Epithelial cell of esophagus (primary cell): ENCODE data around the gene EYA4.

Experiments
- DNase-seq: peaks from one replicate; pipeline ENCODE4 v3.0.0; 2010; ENCODE audit warnings: low read depth
- H3K4me3 ChIP-seq: 2 replicates; pipeline ENCODE4 v1.5.1; 2011; ENCODE audit warnings: mild to moderate bottlenecking, low read length, control low read depth
- TF ChIP-seq, protein P1 (sequence below): IDR thresholded peaks from 2 replicates; pipeline ENCODE4 v1.5.1; 2011; ENCODE audit warnings: low read depth, mild to moderate bottlenecking, low read length, control low read depth, inconsistent platforms; ENCODE audit not compliant: insufficient read depth; ENCODE audit errors: missing control alignments

The EYA4 gene

DNA sequence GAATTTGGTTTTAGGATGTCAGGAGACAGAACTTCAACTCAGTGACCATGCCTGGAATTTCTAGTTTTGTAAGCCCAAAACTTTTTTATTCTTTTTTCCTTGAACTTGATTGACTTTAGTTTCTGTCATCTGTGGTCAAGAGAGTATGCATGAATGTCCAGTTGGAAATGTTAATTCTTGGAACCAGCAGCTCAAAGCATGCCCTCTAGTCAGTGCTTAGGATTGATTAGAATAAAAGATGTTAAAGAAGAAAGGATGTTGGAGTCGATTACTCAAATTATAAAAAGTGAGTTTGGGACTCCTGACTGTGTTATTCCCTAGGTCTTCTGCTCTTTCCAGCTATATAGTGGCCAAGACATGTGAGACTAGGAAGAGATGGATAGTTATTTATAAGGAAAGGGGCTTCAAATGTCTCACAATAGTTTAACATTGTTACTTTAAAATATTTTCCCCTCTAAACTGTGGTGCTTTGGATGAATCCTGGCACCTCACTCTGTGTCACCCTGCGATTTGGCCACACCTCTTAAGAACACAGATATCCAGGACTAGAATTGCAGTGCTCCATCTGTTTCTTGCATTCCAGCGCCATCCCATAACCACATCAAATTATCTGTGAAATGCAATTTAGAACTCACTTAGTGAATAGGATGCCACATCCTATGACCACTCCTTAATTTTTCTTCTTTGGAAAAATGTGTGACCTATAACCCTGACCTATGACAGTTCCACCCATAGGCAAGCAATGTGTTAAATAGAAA is 298.5 kb downstream of the EYA4 start:
- no peak for DNase-seq
- TF ChIP-seq, protein P1, sequence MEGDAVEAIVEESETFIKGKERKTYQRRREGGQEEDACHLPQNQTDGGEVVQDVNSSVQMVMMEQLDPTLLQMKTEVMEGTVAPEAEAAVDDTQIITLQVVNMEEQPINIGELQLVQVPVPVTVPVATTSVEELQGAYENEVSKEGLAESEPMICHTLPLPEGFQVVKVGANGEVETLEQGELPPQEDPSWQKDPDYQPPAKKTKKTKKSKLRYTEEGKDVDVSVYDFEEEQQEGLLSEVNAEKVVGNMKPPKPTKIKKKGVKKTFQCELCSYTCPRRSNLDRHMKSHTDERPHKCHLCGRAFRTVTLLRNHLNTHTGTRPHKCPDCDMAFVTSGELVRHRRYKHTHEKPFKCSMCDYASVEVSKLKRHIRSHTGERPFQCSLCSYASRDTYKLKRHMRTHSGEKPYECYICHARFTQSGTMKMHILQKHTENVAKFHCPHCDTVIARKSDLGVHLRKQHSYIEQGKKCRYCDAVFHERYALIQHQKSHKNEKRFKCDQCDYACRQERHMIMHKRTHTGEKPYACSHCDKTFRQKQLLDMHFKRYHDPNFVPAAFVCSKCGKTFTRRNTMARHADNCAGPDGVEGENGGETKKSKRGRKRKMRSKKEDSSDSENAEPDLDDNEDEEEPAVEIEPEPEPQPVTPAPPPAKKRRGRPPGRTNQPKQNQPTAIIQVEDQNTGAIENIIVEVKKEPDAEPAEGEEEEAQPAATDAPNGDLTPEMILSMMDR: no peak
- H3K4me3 ChIP-seq: no peak overlapping the region

DNA sequence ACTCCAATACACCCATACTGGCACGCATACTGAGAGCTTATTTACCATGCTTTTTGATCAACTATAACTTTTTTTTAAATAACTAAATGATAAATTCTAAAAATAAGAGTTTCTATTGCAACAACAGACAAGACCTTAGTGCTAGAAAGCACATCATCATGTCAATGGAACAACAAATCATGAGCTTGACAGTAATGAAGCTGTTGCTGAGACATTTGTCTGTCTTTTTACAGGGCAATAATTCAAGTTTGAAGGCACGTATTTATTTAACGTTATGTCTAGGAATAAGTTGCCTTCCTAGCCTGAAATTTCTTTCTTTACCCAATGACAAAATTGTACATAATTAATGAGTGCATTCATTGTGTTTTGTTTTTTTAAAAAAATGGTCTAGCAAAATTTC is 299.2 kb downstream of the EYA4 start:
- DNase-seq: no peak
- TF ChIP-seq, protein P1: no peak
- no peak overlapping the region for H3K4me3 ChIP-seq

DNA sequence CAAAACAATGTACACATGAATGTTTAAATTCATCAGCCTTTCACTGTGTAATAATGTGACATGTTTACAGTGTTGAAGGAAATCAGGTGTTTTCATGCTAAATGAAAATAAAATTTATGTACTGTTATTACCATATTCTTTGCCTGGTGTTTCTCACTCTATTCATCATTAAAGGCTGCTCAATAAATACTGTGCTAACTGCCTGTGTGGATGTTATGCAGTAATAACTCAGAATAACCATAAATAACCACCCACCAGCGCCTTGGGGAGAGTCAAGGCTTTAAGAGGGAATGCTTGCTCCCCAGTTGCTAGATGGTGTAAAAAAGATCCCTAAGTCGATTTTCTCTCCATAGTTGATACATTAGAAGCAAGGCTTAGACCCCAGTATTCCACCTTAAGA is 299.9 kb downstream of the EYA4 start:
- TF ChIP-seq, protein P1: no peak
- no peak overlapping the region for H3K4me3 ChIP-seq
- no peak for DNase-seq

DNA sequence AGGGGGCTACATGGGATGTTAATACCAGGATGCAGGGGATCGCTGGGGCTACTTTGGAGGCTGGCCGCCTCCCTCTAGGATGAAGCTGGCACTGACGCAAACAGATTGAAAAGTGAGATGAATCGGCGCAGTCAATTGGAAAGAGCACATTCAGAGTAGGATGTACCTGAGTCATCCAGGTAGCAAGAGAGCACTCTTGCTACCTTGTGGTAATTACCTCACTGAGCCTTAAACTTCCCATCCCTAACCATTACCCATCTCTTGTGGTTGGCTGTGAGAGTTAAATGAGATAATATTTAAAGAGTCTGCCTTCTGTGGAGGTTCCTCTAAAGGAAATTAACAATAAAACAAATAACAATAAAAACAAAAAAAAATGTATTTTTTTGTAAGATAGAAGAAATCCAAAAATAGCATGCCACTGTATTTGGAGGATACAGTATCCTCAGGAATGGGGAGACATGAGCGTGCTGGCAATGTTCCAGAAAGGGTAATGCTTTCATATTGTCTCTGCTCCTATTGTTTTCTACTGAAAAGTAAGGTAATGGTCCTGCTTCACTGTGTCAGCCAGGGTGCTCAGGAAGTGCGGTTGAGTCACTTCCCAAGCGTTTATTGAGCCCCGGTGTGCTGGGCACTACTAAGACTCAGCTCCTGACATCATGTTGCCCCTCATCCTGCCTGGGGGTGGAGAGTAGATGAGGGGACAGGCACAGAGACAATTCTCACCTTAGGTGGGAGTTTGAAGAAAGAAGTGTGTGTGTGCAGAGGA is 301.1 kb downstream of the EYA4 start:
- no peak overlapping the region for H3K4me3 ChIP-seq
- TF ChIP-seq, protein P1: no peak
- DNase-seq: peak; percentile 29

DNA sequence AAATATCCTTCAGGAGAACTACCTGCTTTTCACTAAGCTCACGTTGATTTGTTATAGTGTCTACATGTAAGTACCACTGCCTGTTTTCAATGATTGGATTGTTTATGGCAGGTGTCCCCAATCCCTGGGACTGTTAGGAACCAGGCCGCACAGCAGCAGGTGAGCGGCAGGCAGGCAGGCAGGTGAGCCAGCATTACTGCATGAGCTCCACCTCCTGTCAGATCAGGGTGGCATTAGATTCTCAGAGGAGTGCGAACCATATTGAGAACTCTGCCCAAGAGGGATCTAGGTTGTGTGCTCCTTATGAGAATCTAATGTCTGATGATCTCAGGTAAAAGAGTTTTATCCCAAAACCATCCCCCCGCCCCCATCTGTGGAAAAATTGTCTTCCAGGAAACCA is 303.3 kb downstream of the EYA4 start:
- TF ChIP-seq, protein P1: no peak
- no peak for DNase-seq

DNA sequence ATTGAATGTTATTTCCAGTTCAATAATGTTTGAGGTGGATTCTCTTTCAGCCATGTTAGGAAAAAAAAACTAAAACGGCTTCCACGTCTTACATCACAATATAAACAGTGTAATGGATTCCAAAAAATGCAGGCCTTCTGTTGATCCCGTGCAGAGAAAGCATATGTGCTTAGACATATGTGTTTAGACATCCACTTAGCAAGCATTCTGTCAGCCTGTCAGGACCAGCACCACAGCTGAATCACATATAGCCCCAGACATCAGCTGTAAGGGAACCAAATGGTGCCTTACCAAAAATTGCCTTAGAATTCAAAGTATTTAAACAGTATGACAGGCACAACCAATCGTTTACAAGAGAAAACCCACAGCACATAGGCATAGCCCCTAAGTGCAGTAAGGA is 304.9 kb downstream of the EYA4 start:
- TF ChIP-seq, protein P1: no peak
- DNase-seq: no peak
- no peak overlapping the region for H3K4me3 ChIP-seq

More for the DNA sequence above, 303.3 kb downstream of the EYA4 start:
- no peak overlapping the region for H3K4me3 ChIP-seq

DNA sequence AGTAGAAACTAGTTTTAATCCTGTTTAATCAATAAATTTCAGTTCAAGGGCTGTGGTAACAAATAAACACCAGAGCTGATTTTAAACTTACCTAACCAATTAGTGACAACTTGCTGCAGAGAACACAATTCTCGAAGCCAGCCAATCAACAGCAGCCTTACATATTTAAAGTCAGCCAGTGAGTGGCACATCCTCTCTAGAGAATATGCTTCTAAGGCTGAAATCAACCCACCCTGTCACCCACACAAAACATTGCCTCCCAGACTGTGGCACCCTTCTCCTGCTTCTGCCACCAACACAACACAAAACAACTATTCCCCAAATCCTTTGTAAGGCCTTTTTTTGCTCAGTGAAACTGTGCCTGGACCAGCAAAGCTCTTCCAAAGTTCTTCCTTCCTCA is 306.0 kb downstream of the EYA4 start:
- no peak overlapping the region for H3K4me3 ChIP-seq
- no peak for DNase-seq
- TF ChIP-seq, protein P1: no peak
